SH-SY5Y (cell line): Measurements from ENCODE around the gene SCN2B.

Experiments used
- GATA2 ChIP-seq: IDR thresholded peaks from 2 replicates; pipeline ENCODE4 v1.6.1; 2011; ENCODE audit warnings: mild to moderate bottlenecking, low read depth, low read length
- GATA3 ChIP-seq: IDR thresholded peaks from 2 replicates; pipeline ENCODE4 v1.6.1; 2011; ENCODE audit warnings: low read depth, mild to moderate bottlenecking, low read length, moderate library complexity

- TF ChIP-seq GATA3 (no peak), GATA2 (no peak)
Measured at GRCh38 chr11:118135796-118136165, 40.7 kb downstream of the SCN2B start.
